GM21526 (cell line): ENCODE measurements around the gene RERE.
"Not testable (repeated sequence)": the region's sequence is repeated elsewhere in the genome, so short reads cannot be mapped to it uniquely, and the experiment has no call there.

ENCODE experiments used
- ATAC-seq: cut with Tn5 transposase; IDR thresholded peaks from one replicate; pipeline ENCODE4 v1.9.1; 2021; ENCODE audit warnings: moderate library complexity; ENCODE audit not compliant: unreplicated experiment, low FRiP score

The RERE gene

DNA sequence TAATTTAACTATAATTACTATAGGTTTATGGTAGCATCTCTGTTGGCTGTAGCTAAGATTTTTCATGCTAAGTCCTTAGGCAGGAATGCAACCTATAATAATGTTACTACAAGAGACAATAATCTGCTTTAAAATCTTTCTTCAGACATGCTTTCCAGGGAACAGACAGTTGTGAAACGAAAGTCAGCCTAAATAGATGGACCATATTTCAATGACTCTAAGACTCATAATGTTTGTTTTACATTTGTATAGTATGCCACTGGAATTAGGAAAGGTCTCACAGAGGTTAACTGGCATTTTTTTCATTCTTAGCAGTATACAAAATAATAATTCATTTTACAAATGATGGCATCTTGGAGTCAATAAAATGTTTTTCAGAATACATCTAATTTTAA lies 8.1 kb downstream of the RERE start:
- no peak for ATAC-seq

DNA sequence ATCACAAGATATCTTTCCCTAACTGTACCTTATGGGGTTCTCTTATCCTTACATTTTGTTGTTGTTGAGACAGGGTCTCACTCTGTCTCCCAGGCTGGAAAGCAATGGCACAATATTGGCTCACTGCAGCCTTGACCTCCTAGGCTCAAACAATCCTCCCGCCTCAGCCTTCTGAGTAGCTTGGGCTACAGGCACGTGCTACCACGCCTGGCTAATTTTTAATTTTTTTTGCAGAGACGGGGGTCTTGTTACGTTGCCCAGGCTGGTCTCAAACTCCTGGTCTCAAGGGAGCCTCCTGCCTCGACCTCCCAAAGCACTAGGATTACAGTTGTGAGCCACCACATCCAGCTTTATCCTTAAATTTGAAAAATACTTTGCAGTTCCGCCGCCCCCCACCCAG lies 10.4 kb downstream of the RERE start:
- no peak for ATAC-seq

DNA sequence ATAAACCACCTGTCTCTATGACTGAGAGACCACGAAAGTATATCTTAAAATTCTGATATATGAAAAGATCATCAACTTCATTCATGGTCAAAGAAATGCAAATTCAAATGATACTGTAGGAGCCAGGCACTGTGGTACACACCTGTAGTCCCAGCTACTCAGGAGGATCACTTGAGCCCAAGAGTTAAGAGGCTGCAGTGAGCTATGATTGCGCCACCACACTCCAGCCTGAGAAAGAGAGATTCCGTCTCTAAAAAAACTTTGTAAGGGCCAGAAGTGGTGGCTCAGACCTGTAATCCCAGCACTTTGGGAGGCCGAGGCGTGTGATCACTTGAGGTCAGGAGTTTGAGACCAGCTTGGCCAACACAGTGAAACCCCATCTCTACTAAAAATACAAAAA lies 17.0 kb downstream of the RERE start:
- ATAC-seq = no peak

DNA sequence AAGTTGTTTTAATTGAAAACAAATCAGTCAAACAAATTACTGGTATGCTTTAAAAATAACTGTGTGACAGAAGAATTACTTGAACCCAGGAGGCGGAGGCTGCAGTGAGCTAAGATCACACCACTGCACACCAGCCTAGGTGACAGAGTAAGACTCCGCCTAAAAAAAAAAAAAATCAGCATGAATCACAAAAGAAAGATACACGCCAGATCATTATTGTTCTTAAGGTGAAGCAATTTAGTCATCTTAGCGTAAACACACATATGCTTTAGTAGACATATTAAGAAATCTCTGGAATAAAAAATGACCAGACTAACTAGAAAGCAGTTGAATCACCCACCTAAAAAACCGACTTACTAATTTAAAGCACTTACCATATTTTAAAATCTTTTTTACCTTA lies 20.2 kb downstream of the RERE start:
- no peak for ATAC-seq

DNA sequence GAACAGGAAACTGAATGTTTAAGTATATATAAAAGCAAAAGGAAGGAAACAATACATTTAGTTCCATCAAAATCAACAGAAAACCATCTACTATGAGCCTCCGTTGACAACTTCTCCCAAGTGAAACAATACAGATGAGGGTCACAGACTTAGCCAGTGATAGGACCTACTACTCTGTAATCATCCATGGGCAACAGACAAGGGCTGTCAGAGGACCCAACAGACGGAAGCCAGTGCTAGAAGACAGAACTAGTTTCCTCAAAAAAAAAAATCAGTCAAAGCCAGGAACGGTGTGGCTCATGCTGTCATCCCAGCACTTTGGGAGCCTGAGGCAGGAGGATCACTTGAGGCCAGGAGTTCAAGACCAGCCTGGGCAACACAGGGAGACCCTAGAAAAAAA lies 20.6 kb downstream of the RERE start:
- ATAC-seq = no peak

DNA sequence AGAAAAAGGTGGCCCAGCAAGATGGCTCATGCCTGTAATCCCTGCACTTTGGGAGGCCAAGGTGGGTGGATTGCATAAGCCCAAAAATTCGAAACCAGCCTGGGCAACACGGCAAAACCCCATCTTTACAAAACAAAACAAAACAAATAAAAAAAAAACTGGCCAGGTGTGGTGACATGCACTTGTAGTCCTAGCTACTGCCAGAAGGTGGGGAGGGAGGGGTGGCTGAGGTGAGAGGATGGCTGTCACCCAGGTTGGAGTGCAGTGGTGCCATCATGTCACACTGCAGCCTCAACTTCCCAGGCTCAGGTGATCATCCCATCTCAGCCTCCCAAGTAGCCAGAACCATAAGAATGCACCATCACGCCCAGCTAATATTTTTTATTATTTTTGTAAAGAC lies 22.8 kb downstream of the RERE start:
- ATAC-seq = no peak

DNA sequence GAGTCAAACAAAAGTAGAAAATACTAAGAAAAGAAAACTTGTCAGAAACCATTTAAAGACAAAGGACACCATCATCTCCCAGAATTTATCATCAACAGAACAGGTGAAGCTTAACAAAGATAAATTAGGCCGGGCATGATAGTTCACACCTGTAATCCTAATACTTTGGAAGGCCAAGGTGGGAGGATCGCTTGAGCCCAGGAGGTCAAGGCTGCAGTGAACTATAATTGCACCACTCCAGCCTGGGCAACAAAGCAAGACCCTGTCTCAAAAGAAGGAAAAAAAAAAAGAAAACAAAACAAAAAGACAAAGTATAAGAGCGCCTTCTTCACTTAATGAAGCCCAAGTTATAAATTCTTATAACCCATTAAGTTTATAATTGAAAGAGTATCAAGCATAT lies 25.6 kb downstream of the RERE start:
- no peak for ATAC-seq

DNA sequence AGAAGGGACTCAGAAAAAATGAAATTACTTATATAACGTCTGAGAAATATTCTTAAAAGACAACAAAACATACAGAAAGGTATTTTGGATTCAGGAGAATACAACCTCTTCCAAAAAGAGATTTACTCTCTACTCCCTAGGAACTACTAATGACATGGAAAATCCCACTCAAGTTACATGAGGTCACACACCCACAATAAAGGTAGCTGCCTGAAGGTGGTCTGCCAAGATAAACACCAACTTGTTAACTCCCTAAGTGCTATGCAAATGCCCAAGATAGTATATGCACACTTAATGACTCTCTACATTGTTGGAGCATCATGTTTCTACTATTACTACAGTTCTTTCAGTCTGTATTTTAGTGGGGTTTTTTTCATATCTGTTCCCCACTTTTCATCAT lies 26.5 kb downstream of the RERE start:
- ATAC-seq = no peak

DNA sequence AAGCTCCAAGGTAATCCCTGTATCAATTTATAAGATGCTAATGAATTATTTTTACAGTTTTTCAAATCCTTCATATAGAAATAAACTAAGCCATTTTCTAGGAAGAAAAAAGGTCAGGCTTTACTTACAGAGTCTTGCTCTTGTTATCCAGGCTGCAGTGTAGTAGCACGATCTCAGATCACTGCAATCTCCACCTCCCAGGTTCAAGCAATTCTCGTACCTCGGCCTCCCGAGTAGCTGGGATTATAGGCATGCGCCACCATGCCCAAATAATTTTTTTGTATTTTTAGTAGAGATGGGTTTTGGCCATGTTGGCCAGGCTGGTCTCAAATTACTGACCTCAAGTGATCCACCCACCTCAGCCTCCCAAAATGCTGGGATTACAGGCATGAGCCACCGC lies 27.0 kb downstream of the RERE start:
- no peak for ATAC-seq

DNA sequence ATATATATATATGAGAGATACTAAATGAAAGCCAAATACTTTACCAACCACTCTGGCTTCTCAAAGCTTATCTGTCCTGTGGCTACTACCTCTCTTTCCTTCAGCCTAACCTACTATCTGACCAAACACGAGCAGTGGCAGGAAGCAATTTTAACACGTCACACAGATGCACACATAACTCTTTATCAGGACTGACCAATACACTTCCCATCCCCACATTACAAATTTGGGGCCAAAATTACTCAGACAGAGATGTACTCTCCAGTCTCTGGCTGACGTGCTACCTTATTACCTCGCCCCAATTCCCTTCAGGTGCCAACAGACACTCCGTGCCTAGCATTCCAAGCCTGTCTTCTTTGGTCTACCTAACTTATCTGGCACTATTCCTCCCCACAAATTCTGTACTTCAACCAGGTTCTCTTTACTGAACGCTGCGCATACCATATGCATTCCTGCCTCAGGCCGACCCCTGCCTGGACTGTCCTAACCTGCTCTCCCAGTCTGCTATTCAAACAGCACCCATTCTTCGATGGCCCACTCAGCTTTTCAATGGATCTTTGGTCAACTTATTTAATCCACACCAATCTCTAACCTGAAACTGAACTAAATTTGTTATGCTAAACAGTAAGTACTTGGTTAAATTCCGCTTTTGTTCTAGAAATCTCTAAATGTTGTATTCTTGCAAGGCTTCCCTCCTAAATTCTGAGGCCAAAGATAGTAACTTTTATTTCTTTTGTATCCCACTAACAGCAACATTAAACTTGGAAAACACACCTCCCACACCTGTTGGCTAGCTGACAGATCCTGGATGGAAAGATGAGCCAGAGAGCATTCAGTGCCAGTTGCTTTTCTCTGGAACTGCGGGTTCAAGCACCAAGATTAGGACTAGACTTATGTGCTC lies 27.9 kb downstream of the RERE start:
- ATAC-seq = no peak

DNA sequence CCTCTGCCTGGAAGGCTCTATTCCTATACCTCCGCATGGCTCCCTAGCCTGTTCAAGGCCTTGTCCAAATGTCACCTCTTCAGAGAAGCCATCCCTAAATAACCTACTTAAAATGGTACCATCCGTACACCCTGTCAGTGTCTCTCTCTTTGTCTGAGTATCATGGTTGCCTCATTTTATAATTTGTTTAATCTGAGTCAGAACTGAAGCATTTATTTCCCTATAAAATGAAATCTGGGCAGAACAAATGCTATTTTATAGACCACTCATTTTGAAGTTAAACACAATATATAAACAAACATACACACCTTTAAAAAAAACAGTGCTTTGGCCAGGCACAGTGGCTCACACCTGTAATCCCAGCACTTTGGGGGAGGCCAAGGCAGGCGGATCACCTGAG lies 30.2 kb downstream of the RERE start:
- ATAC-seq = no peak

DNA sequence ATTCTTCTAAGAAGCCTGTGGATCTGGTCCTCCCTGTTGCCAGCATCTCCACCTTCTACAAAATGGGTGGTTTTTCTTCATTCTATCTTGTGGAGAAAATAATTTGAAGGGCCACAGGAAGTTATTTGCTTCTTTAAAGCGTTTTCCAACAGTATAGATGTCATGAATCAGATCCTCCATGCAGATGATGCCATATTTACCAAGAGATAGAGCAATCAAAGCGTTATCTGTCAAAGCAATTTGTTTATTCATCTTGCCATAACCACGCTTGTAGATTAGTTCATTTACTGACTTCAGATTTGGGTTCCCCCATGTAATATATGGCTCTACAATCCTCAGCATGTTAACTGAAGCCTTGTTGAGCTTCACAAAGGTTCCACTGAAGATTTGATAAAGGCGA lies 31.2 kb downstream of the RERE start:
- not testable (repeated sequence) for ATAC-seq

DNA sequence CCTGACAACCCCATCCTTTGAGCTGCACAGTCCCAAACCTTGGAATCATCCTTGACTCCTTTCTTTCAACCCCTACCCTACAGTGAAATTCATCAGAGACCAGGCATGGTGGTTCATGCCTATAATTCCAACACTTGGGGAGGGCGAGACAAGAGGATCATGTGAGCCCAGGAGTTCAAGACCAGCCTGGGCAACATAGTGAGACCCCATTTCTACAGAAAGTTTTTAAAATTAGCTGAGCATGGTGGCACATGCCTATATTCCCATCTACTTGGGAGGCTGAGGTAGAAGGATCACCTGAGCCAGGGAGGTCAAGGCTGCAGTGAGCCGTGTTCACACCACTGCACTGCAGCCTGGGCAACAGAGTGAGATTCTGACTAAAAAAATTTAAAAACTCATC lies 34.5 kb downstream of the RERE start:
- no peak for ATAC-seq

DNA sequence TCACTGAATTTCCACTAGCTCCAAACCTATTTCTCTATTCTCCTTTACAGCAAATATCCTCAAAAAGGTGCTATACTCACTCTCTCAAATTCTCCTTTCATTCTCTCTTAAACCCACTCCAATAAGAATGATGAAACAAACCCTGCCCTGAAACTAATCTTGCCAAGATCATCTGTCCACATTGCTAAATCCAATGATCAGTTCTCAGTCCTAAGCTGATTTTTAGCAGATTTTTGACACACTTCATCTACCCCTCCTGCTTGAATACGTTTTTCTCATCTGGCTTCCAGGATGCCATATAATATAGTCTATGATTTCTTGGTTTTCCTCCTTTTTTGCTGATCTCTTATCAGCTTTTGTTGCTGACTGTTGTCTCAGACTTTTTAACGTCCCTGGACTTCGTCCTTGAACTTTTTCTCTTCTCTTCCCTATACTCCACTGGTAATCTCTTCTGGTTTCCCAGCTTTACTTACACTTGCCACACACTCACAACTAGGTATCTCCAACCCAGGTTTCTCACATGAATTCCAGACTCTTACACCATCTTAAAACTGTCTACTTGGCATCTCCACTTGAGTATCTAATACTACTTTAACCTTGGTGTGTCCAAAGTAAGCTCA lies 35.3 kb downstream of the RERE start:
- ATAC-seq = no peak

DNA sequence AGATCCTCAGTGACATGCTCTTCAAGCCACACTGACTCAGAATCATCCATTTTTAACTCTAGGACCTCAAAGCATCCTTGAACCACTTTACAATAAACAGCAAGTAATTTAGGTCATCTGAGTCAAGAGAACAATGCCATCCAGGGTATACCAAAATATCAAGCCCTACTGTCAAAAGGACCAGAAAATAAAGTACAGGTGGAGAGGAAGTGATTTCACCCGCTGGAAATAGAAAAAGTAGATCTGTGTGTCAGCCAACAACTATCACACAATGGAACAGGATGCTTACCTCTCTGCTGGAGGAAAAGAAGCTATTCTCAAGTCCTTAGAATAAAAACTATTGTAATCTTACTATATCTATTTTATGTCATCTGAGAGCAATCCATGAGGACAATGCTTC lies 37.0 kb downstream of the RERE start:
- no peak for ATAC-seq

DNA sequence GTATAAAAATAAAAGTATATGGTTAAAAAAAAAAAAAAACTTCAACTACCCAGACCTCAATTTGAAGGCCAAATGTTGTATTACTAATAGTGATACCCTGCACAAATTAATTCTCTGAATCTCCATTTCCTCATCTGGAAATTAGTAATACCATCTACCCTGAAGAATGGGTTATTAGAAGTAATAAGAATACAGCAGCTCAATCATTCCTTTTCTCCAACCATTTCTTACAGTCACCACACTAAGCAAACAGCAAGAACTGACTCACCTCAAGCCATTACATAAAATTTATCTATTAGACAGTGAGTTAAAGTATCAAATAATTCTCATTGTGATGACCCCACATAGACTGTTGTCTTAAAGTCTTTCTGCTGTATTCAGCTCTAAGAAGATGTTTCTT lies 39.6 kb downstream of the RERE start:
- ATAC-seq = no peak

DNA sequence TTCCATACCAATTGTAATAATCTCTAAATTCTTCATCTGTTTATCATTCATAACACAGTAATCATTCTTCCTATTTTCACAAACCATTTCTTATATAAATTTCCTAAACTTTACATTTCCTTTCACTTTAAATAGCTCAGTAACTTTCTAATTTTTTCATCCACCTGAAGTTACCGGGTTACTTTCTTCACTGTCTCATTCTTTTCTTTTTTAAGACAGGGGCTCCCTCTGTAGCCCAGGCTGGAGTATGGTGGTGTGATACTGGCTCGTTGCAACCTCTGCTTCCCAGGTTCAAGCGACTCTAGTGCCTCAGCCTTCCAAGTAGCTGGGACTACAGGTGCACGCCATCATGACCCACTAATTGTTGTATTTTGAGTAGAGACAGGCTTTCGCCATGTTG lies 41.3 kb downstream of the RERE start:
- ATAC-seq = no peak

DNA sequence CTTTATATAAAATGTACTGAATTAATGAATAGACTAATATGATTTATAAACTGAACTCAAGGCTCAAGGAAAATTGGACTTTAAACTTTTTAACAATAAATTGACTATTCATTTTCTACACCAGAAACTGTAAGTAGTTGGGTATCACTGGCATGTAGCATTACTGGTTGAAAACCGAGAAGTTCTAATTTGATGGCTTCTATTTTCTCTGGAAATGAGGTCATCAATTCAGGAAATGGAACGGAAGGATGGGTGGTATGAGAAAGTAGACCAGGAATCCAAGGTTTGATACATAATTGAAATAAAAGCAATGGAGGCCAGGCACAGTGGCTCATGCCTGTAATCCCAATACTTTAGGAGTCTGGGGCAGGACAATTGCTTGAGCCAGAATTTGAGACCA lies 50.4 kb downstream of the RERE start:
- no peak for ATAC-seq

DNA sequence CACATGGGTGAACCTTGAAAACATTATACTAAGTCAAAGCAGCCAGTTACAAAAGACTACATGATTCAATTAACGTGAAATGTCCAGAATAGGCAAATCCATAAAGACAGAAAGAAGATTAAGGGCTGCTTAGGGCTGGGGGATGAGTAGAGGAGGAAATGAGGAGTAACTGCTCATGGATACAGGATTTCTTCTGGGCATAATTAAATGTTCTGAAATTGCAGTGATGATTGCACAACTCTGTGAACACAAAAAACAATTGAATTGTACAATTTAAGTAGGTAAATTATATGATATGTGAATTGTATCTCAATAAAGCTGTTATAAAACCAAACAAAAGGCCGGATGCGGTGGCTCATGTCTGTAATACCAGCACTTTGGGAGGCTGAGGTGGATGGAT lies 52.2 kb downstream of the RERE start:
- ATAC-seq = no peak

DNA sequence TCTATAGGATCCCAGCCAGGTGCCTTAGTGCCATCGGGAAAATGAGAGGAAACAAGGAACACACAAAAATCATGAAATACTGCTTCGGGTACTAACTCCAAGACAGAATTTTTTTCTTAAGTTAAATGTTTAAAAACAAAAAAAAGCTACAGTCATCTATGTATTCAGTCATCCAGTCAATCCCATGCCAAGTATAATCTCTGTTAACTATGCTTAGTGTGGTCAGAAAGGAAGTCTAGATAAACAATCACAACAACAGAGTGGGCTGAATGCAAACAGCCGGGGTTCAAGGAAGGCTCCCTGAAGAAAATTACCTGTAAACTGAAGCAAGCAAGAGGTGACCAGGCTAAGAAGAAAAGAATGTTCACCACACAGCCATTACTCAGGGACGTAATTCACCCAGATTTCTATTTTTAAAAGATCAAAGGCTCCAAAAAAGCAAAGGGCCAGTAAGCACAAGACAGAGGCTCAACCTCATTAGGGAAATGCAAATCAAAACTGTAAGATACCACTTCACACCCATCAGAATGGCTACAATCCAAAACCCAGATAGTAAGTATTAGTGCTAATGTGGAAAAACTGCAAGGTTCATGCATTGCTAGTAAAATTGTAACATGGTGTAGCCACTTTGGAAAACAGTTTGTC lies 53.0 kb downstream of the RERE start:
- ATAC-seq = no peak

DNA sequence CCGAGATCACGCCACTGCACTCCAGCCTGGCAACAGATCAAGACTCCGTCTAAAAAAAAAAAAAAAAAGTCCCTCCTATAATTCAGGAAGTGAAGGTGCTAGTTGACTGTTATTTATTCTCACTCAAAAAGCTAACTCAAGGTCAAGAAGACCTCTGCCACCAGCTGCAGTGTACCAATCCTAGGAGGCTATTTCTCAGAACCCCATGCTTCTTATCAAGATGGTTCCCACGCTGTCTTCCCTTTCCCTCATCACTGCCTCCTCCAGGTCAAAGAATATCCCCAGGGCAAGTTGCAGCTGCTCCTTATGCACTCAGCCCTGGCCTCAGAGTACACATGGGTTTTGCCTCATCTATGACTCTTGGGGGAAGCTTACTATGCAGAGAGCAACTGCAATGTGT lies 53.6 kb downstream of the RERE start:
- ATAC-seq = no peak

DNA sequence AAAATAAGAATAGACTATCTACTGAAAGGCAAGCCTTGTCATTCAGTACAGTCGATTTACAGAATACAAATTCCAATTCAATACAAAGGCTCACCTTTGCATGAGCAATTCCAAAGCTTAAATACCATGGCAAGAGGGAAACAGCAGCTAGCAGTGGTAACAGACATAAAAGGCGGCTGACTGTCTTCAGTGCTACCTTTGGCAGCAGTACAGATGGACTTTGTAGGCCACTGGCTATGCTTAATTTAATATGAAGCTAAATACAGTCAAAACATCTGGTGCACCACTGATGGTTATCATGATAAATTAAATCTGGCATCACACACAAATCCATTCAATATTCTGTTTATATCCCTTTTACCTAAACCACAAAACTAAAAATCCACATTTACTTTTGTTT lies 62.4 kb downstream of the RERE start:
- ATAC-seq = no peak
